Neural cell (in vitro differentiated cells): ENCODE data around the gene KLHDC3. TPM values are rescaled to one million over a fixed set of nuclear protein-coding genes. Genes with fewer than 3 reads are reported as not detected.

ENCODE experiments used
- H2AFZ ChIP-seq: fragments of 200-600, 300-800 bp; sonication (generic), shearing (Covaris generic); 2 replicates; pipeline ENCODE4 v1.6.0; 2014; ENCODE audit warnings: low read depth, mild to moderate bottlenecking, antibody characterized with exemption, low read length, moderate library complexity
- H3F3A ChIP-seq: fragments of 200-600 bp; shearing (Covaris generic); 2 replicates; pipeline ENCODE4 v1.6.1; 2016; ENCODE audit warnings: mild to moderate bottlenecking, moderate library complexity, mixed read lengths, antibody characterized with exemption, low read length; ENCODE audit not compliant: insufficient read depth, poor library complexity, severe bottlenecking
- H3K27ac ChIP-seq: fragments of 200-600, 300-800 bp; sonication (generic), shearing (Covaris generic); 2 replicates; pipeline ENCODE4 v1.5.1; 2014; ENCODE audit warnings: mild to moderate bottlenecking, low read length, moderate library complexity
- H3K27me3 ChIP-seq: fragments of 300-800, 200-600 bp; sonication (generic), shearing (Covaris generic); 2 replicates; pipeline ENCODE4 v1.6.0; 2014; ENCODE audit warnings: mild to moderate bottlenecking, low read depth, low read length, moderate library complexity; ENCODE audit not compliant: insufficient read depth
- H3K36me3 ChIP-seq: fragments of 300-800, 200-600 bp; sonication (generic), shearing (Covaris generic); 2 replicates; pipeline ENCODE4 v1.5.1; 2014; ENCODE audit warnings: mild to moderate bottlenecking, antibody characterized with exemption, low read length, moderate library complexity; ENCODE audit not compliant: insufficient read depth
- H3K4me2 ChIP-seq: fragments of 300-800, 200-600 bp; sonication (generic), shearing (Covaris generic); 2 replicates; pipeline ENCODE4 v1.6.0; 2014; ENCODE audit warnings: mild to moderate bottlenecking, low read length
- H3K4me3 ChIP-seq: fragments of 300-800, 200-600 bp; sonication (generic), shearing (Covaris generic); 2 replicates; pipeline ENCODE4 v1.5.1; 2014; ENCODE audit warnings: mild to moderate bottlenecking, low read length, moderate library complexity
- H3K79me2 ChIP-seq: fragments of 200-600 bp; shearing (Covaris generic); replicated peaks from 2 replicates; pipeline ENCODE4 v1.6.0; 2014; ENCODE audit warnings: mild to moderate bottlenecking, low read length, moderate library complexity; ENCODE audit not compliant: insufficient read depth
- H3K9ac ChIP-seq: fragments of 300-800, 200-600 bp; sonication (generic), shearing (Covaris generic); 2 replicates; pipeline ENCODE4 v1.6.1; 2016; ENCODE audit warnings: mild to moderate bottlenecking, low read length, mixed read lengths
- H3K9me2 ChIP-seq: fragments of 200-600 bp; shearing (Covaris generic); 2 replicates; pipeline ENCODE4 v1.6.1; 2016; ENCODE audit warnings: mild to moderate bottlenecking, low read length, mixed read lengths; ENCODE audit not compliant: insufficient read depth
- H3K9me3 ChIP-seq: fragments of 200-600, 300-800 bp; sonication (generic), shearing (Covaris generic); 2 replicates; pipeline ENCODE4 v1.6.1; 2016; ENCODE audit warnings: mild to moderate bottlenecking, mixed run types, low read length, moderate library complexity, mixed read lengths
- H4K20me1 ChIP-seq: fragments of 200-600 bp; shearing (Covaris generic); 2 replicates; pipeline ENCODE4 v1.6.1; 2016; ENCODE audit warnings: mild to moderate bottlenecking, mixed run types; ENCODE audit not compliant: insufficient read depth
- CTCF ChIP-seq: fragments of 450-650 bp; IDR thresholded peaks from 2 replicates; pipeline ENCODE4 v1.5.1; 2014; ENCODE audit warnings: antibody characterized with exemption, mild to moderate bottlenecking, moderate library complexity; ENCODE audit not compliant: poor library complexity, severe bottlenecking
- EP300 ChIP-seq: fragments of 450-650 bp; conservative IDR thresholded peaks from 2 replicates; pipeline ENCODE4 v1.6.1; 2014; ENCODE audit warnings: antibody characterized with exemption, mild to moderate bottlenecking, moderate library complexity; ENCODE audit not compliant: poor library complexity, severe bottlenecking
- EZH2 ChIP-seq: fragments of 200-600, 300-800 bp; shearing (Covaris generic), sonication (generic); IDR thresholded peaks from 2 replicates; pipeline ENCODE4 v1.6.1; 2014; ENCODE audit warnings: antibody characterized with exemption, low read length, borderline replicate concordance, mild to moderate bottlenecking; ENCODE audit not compliant: insufficient read depth, poor library complexity, severe bottlenecking
- MXI1 ChIP-seq: fragments of 450-650 bp; conservative IDR thresholded peaks from 2 replicates; pipeline ENCODE4 v1.6.1; 2014; ENCODE audit warnings: antibody characterized with exemption, mild to moderate bottlenecking; ENCODE audit not compliant: poor library complexity, severe bottlenecking
- POLR2AphosphoS5 ChIP-seq: IDR thresholded peaks from 2 replicates; pipeline ENCODE4 v1.6.1; 2012
- RAD21 ChIP-seq: fragments of 450-650 bp; conservative IDR thresholded peaks from 2 replicates; pipeline ENCODE4 v1.6.1; 2014; ENCODE audit warnings: antibody characterized with exemption, mild to moderate bottlenecking, moderate library complexity
- REST ChIP-seq: IDR thresholded peaks from 2 replicates; pipeline ENCODE4 v1.6.1; 2012; ENCODE audit warnings: borderline replicate concordance
- SMC3 ChIP-seq: fragments of 450-650 bp; conservative IDR thresholded peaks from 2 replicates; pipeline ENCODE4 v1.6.1; 2014; ENCODE audit warnings: antibody characterized with exemption, mild to moderate bottlenecking, moderate library complexity; ENCODE audit not compliant: poor library complexity
- TAF1 ChIP-seq: IDR thresholded peaks from 2 replicates; pipeline ENCODE4 v1.6.1; 2012; ENCODE audit warnings: low read depth
- polyA plus RNA-seq: library from polyadenylated mRNA; depleted of rRNA; stranded (reverse); fragments of >200 nt; gene quantifications from 2 replicates; pipeline ENCODE4 v1.2.3, GENCODE V29; 2014

The KLHDC3 gene
- polyA plus RNA-seq, 1 donor from 2014 or later = 232 TPM

- no peak overlapping the region for H3K4me3 ChIP-seq
- H3K79me2 ChIP-seq = peaks cover 11% of the 10 kb centered on the region
- TF ChIP-seq POLR2AphosphoS5 = no peak
- TF ChIP-seq TAF1 = no peak
- no peak for TF ChIP-seq MXI1
- TF ChIP-seq SMC3 = no peak
- no peak for TF ChIP-seq REST
- no peak for TF ChIP-seq RAD21
- no peak for TF ChIP-seq EP300
- no peak for TF ChIP-seq CTCF
- no peak for TF ChIP-seq EZH2
- no peak overlapping the region for H3K9ac ChIP-seq
- H3K9me2 ChIP-seq = no peaks in the 10 kb centered on the region
- no peak overlapping the region for H3K27ac ChIP-seq
- H3K36me3 ChIP-seq = peaks cover 8% of the 10 kb centered on the region
- no peaks in the 10 kb centered on the region for H4K20me1 ChIP-seq
- no peaks in the 10 kb centered on the region for H3F3A ChIP-seq
- no peak overlapping the region for H3K4me2 ChIP-seq
- no peak overlapping the region for H2AFZ ChIP-seq
- H3K9me3 ChIP-seq = no peaks in the 10 kb centered on the region
- no peaks in the 10 kb centered on the region for H3K27me3 ChIP-seq
Measured at GRCh38 chr6:43062818-43063217, 48.8 kb downstream of the KLHDC3 start.

- Histone ChIP-seq H3K27me3 (no peaks in the 10 kb centered on the region), H3K9me2 (no peaks in the 10 kb centered on the region), H2AFZ (no peak overlapping the region), H3K79me2 (no peaks in the 10 kb centered on the region), H3F3A (no peaks in the 10 kb centered on the region), H3K9ac (no peak overlapping the region), H3K4me2 (no peak overlapping the region), H4K20me1 (no peaks in the 10 kb centered on the region), H3K27ac (no peak overlapping the region), H3K9me3 (no peaks in the 10 kb centered on the region), H3K36me3 (peaks cover 8% of the 10 kb centered on the region), H3K4me3 (no peak overlapping the region)
- TF ChIP-seq SMC3 (peak; percentile 63), CTCF (peak; percentile 52), EZH2 (no peak), RAD21 (peak; percentile 56), MXI1 (no peak)
Measured at GRCh38 chr6:43070028-43070632, 56.1 kb downstream of the KLHDC3 start.

Other genes starting within 250 kb of the KLHDC3 start
- 6.7 and 8.2 TPM in 2 replicates for gene BICRAL, start 232.2 kb upstream of the KLHDC3 start, polyA plus RNA-seq
- gene RPL7L1, start 134.6 kb upstream of the KLHDC3 start, polyA plus RNA-seq = 84.6 and 88.5 TPM in 2 replicates
- gene PTCRA, start 98.2 kb upstream of the KLHDC3 start, polyA plus RNA-seq = not detected in 2 replicates
- gene CNPY3, start 84.8 kb upstream of the KLHDC3 start, polyA plus RNA-seq = 26.4 and 37.3 TPM in 2 replicates
- gene GNMT, start 53.5 kb upstream of the KLHDC3 start, polyA plus RNA-seq = 0.30 and 0.97 TPM in 2 replicates
- gene PEX6, start 35.1 kb upstream of the KLHDC3 start, polyA plus RNA-seq = 20.4 and 27.7 TPM in 2 replicates
- gene PPP2R5D, start 29.7 kb upstream of the KLHDC3 start, polyA plus RNA-seq = 41.1 and 43.7 TPM in 2 replicates
- 115 and 119 TPM in 2 replicates for gene MEA1, start 303 bp upstream of the KLHDC3 start, polyA plus RNA-seq
- 73.1 and 79.2 TPM in 2 replicates for gene RRP36, start 7.4 kb downstream of the KLHDC3 start, polyA plus RNA-seq
- gene CUL7, start 39.6 kb downstream of the KLHDC3 start, polyA plus RNA-seq = 25.7 and 32.2 TPM in 2 replicates
- 17.2 and 22.5 TPM in 2 replicates for gene MRPL2, start 45.2 kb downstream of the KLHDC3 start, polyA plus RNA-seq
- 74.0 and 75.3 TPM in 2 replicates for gene KLC4, start 45.4 kb downstream of the KLHDC3 start, polyA plus RNA-seq
- gene PTK7, start 62.1 kb downstream of the KLHDC3 start, polyA plus RNA-seq = 32.5 and 47.4 TPM in 2 replicates
- 24.8 and 28.9 TPM in 2 replicates for gene SRF, start 157.0 kb downstream of the KLHDC3 start, polyA plus RNA-seq
- 65.0 and 79.0 TPM in 2 replicates for gene CUL9, start 167.9 kb downstream of the KLHDC3 start, polyA plus RNA-seq
- gene DNPH1, start 215.2 kb downstream of the KLHDC3 start, polyA plus RNA-seq = 48.3 and 65.5 TPM in 2 replicates
- 4.2 and 6.8 TPM in 2 replicates for gene TTBK1, start 229.2 kb downstream of the KLHDC3 start, polyA plus RNA-seq